Measurements from ENCODE around the gene IQSEC2.

Gene IQSEC2

GRCh38 chrX:53281963-53282695, 745 bp upstream of the IQSEC2 start:
- Histone ChIP-seq H3K27me3 (ENCODE audit: insufficient read depth, low read depth, severe bottlenecking) (peaks cover 7% of the 10 kb centered on the region), H3K4me3 (ENCODE audit: low read depth, low read length) (no peak overlapping the region), H3K27ac (no peak overlapping the region), H3K9me3 (ENCODE audit: severe bottlenecking) (no peaks in the 10 kb centered on the region), H3K36me3 (no peaks in the 10 kb centered on the region)
- DNase-seq: no peak
- TF ChIP-seq CTCF (IDR thresholded peaks at IDR 0.05; ENCODE audit: low read depth, low read length): no peak

GRCh38 chrX:53280331-53281320, 758 bp downstream of the IQSEC2 start:
- DNase-seq: no peak
- Histone ChIP-seq H3K36me3 (no peaks in the 10 kb centered on the region), H3K9me3 (ENCODE audit: severe bottlenecking) (no peaks in the 10 kb centered on the region), H3K27ac (no peak overlapping the region), H3K4me3 (ENCODE audit: low read depth, low read length) (no peak overlapping the region), H3K27me3 (ENCODE audit: insufficient read depth, low read depth, severe bottlenecking) (peaks cover 18% of the 10 kb centered on the region)
- TF ChIP-seq CTCF (IDR thresholded peaks at IDR 0.05; ENCODE audit: low read depth, low read length): no peak

- H3K36me3 ChIP-seq: no peaks in the 10 kb centered on the region
- peaks cover 22% of the 10 kb centered on the region for H3K27me3 ChIP-seq (ENCODE audit: insufficient read depth, low read depth, severe bottlenecking)
- no peak overlapping the region for H3K4me3 ChIP-seq (ENCODE audit: low read depth, low read length)
- peak; percentile 42; the same call in 1 of the 2 replicates for TF ChIP-seq CTCF (IDR thresholded peaks at IDR 0.05; ENCODE audit: low read depth, low read length)
- no peaks in the 10 kb centered on the region for H3K9me3 ChIP-seq (ENCODE audit: severe bottlenecking)
- no peak for DNase-seq
- no peak overlapping the region for H3K27ac ChIP-seq
Observed at GRCh38 chrX:53279296-53280237, 1.8 kb downstream of the IQSEC2 start.

GRCh38 chrX:53272808-53273337, 8.5 kb downstream of the IQSEC2 start:
- no peak for TF ChIP-seq CTCF (IDR thresholded peaks at IDR 0.05; ENCODE audit: low read depth, low read length)
- no peak overlapping the region for H3K27ac ChIP-seq
- H3K27me3 ChIP-seq (ENCODE audit: insufficient read depth, low read depth, severe bottlenecking): peaks cover 36% of the 10 kb centered on the region
- H3K9me3 ChIP-seq (ENCODE audit: severe bottlenecking): no peaks in the 10 kb centered on the region
- no peaks in the 10 kb centered on the region for H3K36me3 ChIP-seq
- no peak for DNase-seq
- no peak overlapping the region for H3K4me3 ChIP-seq (ENCODE audit: low read depth, low read length)

GRCh38 chrX:53269536-53270107, 11.8 kb downstream of the IQSEC2 start:
- DNase-seq: no peak
- Histone ChIP-seq H3K27me3 (ENCODE audit: insufficient read depth, low read depth, severe bottlenecking) (peaks cover 26% of the 10 kb centered on the region), H3K27ac (no peak overlapping the region), H3K4me3 (ENCODE audit: low read depth, low read length) (no peak overlapping the region), H3K36me3 (no peaks in the 10 kb centered on the region), H3K9me3 (ENCODE audit: severe bottlenecking) (no peaks in the 10 kb centered on the region)
- no peak for TF ChIP-seq CTCF (IDR thresholded peaks at IDR 0.05; ENCODE audit: low read depth, low read length)

Measured in WERI-Rb-1 (cell line).